ENCODE results near the gene A2M. TPM values are rescaled to one million over a fixed set of nuclear protein-coding genes. Genes with fewer than 3 reads are reported as not detected.

The A2M gene
- total and polyA plus RNA-seq, 2 donors (not counting 3 experiments of a cell fraction or from before 2014, with no cell fraction given) = 11.5 to 16.9 TPM

DNA sequence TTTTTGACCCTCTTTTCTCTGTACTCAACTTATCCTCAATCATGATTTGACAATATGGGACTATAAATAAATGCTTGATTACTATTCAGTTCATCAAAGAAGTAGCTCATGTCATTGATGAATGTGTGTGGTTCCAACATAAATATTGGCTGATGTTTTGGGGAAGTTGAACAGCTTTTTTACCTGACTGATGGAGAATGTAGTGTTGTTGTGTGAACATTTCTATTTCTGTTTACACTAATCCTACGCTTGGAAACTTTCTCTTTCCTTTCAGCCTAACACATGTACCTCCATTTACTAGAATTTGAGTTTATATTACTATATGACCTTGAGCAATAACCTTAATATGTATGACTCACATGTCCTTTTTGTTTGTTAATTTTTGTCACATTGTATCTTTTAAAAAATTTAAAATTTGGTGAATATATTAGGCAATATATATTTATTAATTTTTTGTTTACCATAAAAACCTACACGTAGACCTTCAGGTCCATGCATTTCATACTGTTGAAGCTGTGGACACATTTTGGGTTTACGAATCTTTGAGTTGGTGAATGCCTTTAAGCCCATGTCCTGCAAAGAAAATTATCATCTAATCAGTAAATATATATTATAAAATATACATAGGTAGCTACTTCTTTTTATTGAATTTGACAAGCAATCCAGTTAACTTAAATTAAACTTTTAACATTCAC lies 21.1 kb downstream of the A2M start:
- no peak for FAIRE-seq
- Histone ChIP-seq H3K9me1 (replicated peaks; ENCODE audit: control insufficient read depth, extremely low read depth, insufficient read depth, low read length) (no peaks in the 10 kb centered on the region), H4K20me1 (replicated peaks; ENCODE audit: control insufficient read depth, extremely low read depth, insufficient read depth, low read length) (no peaks in the 10 kb centered on the region), H3K4me3 (replicated peaks in 1 of 3; ENCODE audit: insufficient read depth in 1 of 3, low read depth in 1 of 3, low read length in 3 of 3) (no peak overlapping the region), H3K4me1 (ENCODE audit: control insufficient read depth, extremely low read depth, insufficient read depth, low read length) (no peaks in the 10 kb centered on the region), H3K79me2 (ENCODE audit: control insufficient read depth, insufficient read depth, low read length) (no peaks in the 10 kb centered on the region), H3K27me3 (ENCODE audit: control insufficient read depth in 2 of 2, insufficient read depth in 2 of 2, low read length in 2 of 2) (no peaks in the 10 kb centered on the region), H3K36me3 (ENCODE audit: control insufficient read depth in 2 of 2, extremely low read depth in 1 of 2, insufficient read depth in 2 of 2, low read length in 2 of 2) (no peaks in the 10 kb centered on the region), H2AFZ (ENCODE audit: low read depth, low read length) (no peak overlapping the region), H3K9me3 (replicated peaks; ENCODE audit: control insufficient read depth, insufficient read depth, low read length) (no peaks in the 10 kb centered on the region), H3K27ac (ENCODE audit: insufficient read depth, low read depth, low read length) (no peak overlapping the region), H3K9ac (replicated peaks; ENCODE audit: extremely low read depth, insufficient read depth, low read length) (no peak overlapping the region), H3K4me2 (ENCODE audit: insufficient read depth, low read length) (no peak overlapping the region)
- TF ChIP-seq POLR2A (IDR thresholded peaks at IDR 0.05; ENCODE audit: low read depth, low read length) = no peak
- TF ChIP-seq, protein P1, sequence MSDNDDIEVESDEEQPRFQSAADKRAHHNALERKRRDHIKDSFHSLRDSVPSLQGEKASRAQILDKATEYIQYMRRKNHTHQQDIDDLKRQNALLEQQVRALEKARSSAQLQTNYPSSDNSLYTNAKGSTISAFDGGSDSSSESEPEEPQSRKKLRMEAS (IDR thresholded peaks at IDR 0.05; ENCODE audit: insufficient read depth, insufficient read length) = no peak
- TF ChIP-seq MYC (IDR thresholded peaks at IDR 0.05; ENCODE audit: low read depth, low read length) = no peak
- TF ChIP-seq JUN (IDR thresholded peaks at IDR 0.05; ENCODE audit: borderline replicate concordance, insufficient read depth, insufficient read length, low read depth) = no peak
- no peak for TF ChIP-seq EZH2 (IDR thresholded peaks at IDR 0.05; ENCODE audit: borderline replicate concordance, low read depth, low read length, severe bottlenecking)
- TF ChIP-seq GATA2 (IDR thresholded peaks at IDR 0.05; ENCODE audit: insufficient read depth, insufficient read length, low read depth, low read length) = no peak
- TF ChIP-seq FOS (IDR thresholded peaks at IDR 0.05; ENCODE audit: borderline replicate concordance, insufficient read depth, low read length) = no peak
- TF ChIP-seq, protein P2, sequence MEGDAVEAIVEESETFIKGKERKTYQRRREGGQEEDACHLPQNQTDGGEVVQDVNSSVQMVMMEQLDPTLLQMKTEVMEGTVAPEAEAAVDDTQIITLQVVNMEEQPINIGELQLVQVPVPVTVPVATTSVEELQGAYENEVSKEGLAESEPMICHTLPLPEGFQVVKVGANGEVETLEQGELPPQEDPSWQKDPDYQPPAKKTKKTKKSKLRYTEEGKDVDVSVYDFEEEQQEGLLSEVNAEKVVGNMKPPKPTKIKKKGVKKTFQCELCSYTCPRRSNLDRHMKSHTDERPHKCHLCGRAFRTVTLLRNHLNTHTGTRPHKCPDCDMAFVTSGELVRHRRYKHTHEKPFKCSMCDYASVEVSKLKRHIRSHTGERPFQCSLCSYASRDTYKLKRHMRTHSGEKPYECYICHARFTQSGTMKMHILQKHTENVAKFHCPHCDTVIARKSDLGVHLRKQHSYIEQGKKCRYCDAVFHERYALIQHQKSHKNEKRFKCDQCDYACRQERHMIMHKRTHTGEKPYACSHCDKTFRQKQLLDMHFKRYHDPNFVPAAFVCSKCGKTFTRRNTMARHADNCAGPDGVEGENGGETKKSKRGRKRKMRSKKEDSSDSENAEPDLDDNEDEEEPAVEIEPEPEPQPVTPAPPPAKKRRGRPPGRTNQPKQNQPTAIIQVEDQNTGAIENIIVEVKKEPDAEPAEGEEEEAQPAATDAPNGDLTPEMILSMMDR (IDR thresholded peaks at IDR 0.05; ENCODE audit: extremely low read depth in 1 of 2, insufficient read depth in 1 of 2, low read depth in 1 of 2, low read length in 2 of 2) = no peak
- TF ChIP-seq POLR2AphosphoS5 (IDR thresholded peaks at IDR 0.05; ENCODE audit: insufficient read depth, low read depth, low read length) = no peak
- ChIA-PET CTCF (interaction anchor here (0.6 to 2.0 kb wide), 2 partner anchors 9 to 11 kb away, joined by 3 to 6 read pairs; no protein-coding TSS in a partner anchor), POLR2A (no interaction called here)
- intact Hi-C loops (cut with micrococcal nuclease) (no loop called here), dilution Hi-C loops (cut with MboI; ENCODE audit: extremely low pct_ligation_motif_present, low sequenced_read_pairs) (no loop called here)
- DNase-seq (ENCODE audit: low read depth, low spot score) = no peak
- no TSS peak for BruUV-seq (replicated peaks)
